H54 (cell line): ENCODE results near the gene STXBP5L.
"Not testable (repeated sequence)": the region's sequence is repeated elsewhere in the genome, so short reads cannot be mapped to it uniquely, and the experiment has no call there.

Source experiments
- DNase-seq: peaks from one replicate; pipeline ENCODE4 v3.0.0; 2011; ENCODE audit warnings: low spot score, mixed read lengths; ENCODE audit not compliant: insufficient read length
- FAIRE-seq: peaks from 3 replicates; lab custom pipeline; 2011; peaks lifted over from hg19 to GRCh38; lab: Jason Lieb, UNC
- POLR2A ChIP-seq: IDR thresholded peaks from 2 replicates; pipeline ENCODE4 v1.6.1; 2011; ENCODE audit warnings: low read depth, mild to moderate bottlenecking, low read length

The STXBP5L gene

DNA sequence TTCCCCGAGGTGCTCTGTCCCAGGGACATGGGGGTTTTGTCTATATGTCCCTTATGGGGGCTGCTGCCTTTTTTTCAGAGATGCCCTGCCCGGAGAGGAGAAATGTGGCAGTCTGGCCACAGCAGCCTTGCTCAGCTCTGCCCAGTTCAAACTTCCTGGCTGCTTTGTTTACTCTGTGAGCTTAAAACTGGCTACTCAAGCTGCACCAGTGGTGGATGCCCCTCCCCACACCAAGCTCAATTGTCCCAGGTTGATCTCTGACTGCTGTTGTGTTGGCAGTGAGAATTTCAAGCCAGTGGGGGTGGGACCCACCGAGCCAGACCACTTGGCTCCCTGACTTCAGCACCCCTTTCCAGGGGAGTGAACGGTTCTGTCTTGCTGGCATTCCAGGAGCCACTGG is 188.9 kb downstream of the STXBP5L start:
- DNase-seq = no peak
- FAIRE-seq = no peak
- TF ChIP-seq POLR2A = no peak

DNA sequence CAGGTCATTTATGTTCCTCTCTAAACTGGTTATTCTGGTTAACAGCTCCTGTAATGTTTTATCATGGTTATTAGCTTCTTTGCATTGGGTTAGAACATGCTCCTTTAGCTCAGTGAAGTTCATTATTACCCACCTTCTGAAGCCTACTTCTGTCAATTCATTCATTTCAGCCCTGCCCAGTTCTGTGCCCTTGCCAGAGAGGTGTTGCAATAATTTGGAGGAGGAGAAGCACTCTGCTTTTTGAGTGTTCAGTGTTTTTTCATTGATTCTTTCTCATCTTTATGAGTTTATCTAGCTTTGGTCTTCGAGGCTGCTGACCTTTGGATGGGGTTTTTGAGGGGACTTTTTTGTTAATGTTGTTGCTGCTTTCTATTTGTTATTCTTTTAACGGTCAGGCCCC is 203.1 kb downstream of the STXBP5L start:
- FAIRE-seq, DNase-seq: not testable (repeated sequence)

DNA sequence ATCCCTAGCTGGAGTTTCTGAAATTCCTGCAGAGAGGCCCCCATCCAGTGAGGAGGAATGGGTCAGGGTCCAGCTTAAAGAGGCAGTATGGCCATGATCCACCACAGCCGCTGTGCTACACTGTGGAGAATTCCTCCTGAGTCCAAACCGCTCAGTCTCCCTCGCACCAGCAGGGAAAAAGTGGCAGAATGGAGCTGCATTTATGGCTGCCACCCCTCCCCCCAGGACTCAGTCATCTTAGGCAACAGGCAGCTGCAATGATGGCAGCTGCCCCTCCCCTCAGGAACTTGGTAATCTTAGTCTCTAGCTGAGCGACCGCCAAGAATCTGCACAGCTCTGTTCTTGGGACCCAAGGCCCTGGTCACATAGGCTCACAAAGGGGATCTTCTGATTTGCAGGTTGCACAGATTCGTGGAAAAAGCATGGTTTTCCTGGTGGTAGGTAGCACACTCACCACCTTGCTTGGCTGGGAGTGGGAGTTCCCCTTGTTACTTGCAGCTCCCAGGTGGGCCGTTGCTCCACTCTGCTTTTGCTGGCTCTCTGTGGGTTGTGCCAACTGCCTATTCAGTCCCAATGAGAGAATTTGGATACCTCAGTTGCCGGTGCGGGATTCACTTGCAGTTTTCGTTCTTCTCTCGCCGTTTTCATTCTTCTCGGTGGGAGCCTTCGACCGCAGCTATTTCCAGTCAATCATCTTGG is 204.1 kb downstream of the STXBP5L start:
- TF ChIP-seq POLR2A = no peak
- no peak for DNase-seq
- FAIRE-seq = no peak

DNA sequence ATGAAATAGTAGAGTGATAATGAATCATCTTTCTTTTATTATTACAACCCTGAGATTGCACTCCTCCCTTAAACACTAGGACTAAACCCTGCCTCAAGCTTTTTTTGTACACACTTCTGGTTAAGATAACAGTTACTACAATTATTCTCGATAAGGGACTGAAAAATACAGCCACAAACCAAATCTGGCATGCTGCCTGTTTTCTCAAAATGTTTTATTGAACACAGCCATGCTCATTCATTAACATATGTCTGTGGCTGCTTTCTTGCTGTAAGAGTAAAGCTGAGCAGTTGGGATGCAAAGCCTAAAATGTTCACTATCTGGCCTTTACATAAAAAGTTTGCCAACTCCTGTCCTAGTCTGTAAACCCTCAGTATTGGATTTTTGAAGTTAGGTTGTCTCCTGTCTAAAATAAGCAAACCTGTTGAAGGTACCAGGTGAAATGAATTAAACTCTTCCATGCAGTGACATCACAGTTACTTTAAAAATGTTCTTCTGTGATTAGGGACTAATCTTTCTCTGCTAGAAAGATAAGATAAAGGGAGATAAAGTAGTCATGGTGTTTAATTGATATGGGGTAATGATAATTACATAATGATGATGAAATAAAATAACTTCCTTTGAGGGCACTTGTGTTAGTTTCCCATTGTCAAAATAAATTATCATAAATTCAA is 218.2 kb downstream of the STXBP5L start:
- TF ChIP-seq POLR2A = no peak
- no peak for FAIRE-seq
- no peak for DNase-seq

DNA sequence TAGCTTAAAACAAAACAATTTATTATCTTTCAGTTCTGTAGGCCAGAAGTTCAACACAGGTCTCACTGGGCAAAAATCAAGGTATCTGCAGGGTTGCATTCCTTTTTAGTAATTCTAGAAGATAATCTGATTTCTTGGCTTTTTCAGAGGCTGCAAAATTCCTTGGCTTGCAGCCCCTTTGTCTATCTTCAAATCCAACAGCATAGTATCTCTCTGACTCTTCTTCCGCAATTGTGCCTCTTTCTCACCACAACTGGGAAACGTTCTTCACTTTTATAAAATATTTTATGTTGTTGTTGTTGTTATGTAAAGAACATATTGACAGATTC is 218.7 kb downstream of the STXBP5L start:
- FAIRE-seq = no peak
- DNase-seq = no peak
- no peak for TF ChIP-seq POLR2A

DNA sequence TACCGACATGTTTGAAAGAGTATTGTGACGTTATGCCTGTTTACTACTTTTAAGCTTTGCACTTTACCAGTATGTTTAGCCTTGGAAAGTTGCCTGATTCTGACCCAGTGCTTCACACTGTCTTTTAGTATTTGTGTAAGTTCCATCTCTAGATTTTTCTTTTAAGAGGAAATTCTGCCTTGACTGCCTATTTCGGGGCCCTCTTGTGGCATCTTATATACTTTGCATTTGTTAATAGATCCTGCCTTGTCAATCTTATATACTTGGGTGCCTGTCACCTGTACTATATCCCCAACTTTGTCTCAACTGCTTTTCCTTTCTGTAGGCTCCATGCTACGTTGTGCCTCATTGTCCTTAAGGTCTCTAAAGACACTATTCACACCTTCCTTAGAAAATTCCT is 244.6 kb downstream of the STXBP5L start:
- DNase-seq = no peak
- FAIRE-seq = no peak
- no peak for TF ChIP-seq POLR2A

DNA sequence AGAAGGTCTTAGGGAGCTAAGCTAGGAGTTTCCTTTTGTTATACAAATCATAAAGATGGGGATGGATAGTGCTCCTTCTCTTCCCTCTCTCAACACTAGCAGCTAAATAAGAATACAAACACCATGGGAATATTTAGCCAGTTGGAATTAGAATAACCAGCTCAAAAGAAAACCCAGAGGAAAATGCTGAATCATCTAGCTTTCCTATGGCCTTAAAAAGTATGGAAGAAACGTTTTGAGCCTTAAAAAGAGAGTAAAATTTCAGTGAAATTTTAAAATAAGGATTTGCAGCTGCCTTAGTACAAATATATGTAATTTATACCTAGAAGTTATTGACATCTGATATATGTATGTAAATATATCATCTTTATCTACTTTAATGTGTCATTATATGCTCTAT is 245.8 kb downstream of the STXBP5L start:
- no peak for DNase-seq
- no peak for TF ChIP-seq POLR2A
- no peak for FAIRE-seq

DNA sequence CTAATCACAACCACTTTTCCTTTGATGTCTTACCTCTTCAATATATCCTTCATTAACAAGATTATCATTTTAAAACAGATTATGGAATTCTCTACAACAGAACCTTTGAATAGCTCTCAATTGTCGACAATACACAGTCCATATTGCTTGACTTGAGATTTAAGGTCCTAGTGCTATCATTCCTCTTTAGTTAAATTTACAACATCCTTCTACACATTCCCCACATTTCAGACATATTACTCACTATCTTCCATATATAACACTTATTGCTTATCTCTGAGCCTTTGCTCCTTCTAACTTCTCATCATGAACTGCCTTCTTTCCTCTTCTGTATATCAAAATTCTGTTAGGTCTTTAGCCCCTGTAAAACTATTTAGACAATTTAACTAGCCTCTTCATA is 247.0 kb downstream of the STXBP5L start:
- no peak for DNase-seq
- no peak for TF ChIP-seq POLR2A
- FAIRE-seq = peak; percentile 61

DNA sequence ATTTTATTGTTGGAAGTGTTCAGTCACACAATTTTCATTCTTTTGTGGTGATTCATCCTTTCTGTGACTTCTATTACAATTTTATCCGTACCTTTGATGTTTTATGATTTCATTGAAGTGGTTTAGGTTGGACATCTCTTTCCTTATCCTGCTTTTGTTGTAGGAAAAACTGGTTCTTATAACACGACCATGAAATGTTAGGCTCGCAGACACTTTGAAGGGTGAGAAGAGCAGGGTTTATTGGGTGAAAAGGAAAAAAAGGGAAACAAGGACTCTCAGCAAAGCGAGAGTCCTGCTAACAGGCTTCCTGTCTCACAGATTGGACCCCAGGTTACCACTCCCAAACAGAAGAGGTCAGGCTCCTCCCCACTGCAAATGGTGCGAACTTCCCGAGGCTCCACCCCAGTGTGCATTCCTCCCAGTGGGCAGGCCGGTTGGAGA is 257.4 kb downstream of the STXBP5L start:
- no peak for DNase-seq
- no peak for FAIRE-seq
- no peak for TF ChIP-seq POLR2A

DNA sequence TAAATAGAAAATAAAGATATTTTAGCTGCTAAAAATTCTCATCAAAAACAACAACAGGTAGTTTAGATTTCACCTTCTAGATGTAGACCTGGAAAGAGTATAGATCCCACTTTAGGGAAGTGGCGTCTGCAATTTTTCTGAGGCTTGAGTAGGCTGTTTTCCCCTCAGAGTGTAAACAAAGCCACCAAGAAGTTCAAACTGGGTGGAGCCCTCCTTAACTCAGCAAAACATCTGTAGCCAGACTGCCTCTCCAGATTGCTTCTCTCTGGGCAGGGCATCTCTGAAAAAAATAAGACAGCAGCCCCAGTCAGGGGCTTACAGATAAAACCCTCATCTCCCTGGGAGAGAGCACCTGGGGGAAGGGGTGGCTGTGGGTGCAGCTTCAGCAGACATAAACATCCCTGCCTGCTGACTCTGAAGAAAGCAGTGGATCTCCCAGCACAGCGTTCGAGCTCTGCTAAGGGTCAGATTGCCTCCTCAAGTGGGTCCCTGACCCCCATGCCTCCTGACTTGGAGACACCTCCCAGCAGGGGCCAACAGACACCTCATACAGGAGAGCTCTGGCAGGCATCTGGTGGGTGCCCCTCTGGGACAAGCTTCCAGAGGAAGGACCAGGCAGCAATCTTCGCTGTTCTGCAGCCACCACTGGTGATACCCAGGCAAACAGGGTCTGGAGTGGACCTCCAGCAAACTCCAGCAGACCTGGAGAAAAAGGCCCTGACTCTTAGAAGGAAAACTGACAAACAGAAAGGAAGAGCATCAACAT is 259.6 kb downstream of the STXBP5L start:
- no peak for TF ChIP-seq POLR2A
- DNase-seq (no peak), FAIRE-seq (no peak)

DNA sequence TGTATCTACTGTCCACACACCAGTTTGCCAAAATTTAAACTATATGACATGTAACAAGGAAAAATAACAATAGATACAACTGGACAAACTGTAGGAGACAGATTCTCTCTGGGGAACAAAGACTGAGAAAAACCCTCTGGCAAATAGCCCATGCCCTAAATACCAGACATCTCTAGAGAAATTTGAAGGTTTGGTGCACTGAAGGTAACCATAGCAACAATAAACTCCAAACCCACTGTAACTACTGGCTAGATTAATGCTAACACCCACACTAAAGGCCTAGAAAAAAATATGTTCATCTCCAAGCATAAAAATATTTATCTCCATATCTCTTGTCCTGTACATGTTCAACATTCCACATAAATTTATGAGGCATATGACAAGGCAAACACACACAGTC is 267.1 kb downstream of the STXBP5L start:
- TF ChIP-seq POLR2A = no peak
- FAIRE-seq (no peak), DNase-seq (no peak)

DNA sequence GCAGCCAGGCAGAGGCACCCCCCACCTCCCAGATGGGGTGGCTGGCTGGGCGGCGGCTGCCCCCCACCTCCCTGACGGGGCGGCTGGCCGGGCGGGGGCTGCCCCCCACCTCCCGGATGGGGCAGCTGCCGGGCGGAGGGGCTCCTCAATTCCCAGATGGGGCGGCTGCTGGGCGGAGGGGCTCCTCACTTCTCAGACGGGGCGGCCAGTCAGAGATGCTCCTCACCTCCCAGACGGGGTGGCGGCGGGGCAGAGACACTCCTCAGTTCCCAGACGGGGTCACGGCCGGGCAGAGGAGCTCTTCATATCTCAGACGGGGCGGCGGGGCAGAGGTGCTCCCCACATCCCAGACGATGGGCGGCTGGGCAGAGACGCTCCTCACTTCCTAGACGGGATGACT is 282.6 kb downstream of the STXBP5L start:
- FAIRE-seq = not testable (repeated sequence)

DNA sequence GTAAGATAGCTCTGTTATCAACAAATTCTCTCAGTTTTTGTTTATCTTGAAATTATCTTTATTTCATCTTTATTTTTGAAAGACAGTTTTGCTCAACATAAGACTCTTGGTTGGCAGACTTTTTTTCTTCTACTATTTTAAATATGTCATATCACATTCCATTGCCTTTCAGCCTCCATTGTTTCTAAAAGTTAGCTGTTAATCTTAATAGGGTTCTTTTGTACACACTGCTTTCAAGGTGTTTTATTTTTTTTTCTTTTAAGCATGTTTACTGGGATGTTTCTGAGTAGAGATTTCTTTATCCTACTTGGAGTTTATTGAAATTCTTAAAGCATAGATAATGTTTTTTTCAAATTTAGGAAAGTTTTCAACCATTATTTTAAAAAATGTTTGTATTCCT is 294.6 kb downstream of the STXBP5L start:
- TF ChIP-seq POLR2A = no peak
- FAIRE-seq (no peak), DNase-seq (no peak)

More for the DNA sequence above, 282.6 kb downstream of the STXBP5L start:
- DNase-seq = not testable (repeated sequence)

DNA sequence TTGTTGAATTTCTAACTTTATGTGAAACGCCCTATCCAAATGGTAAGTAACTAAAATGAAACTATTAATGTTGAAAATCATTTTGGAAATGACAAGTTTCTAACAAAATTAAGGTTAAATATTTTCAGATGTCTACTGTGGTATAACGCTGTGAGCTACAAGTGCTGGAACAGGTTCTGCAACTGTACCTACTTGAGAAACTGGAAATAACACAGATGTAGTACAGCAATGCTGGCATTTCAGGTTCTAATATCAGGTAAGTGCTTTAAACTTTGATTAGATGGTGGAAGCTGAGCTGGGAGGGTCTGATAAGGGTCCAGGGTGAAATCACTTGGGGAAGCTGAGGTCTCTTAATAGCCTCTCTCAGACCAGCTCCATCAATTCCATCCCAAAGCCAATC is 315.1 kb downstream of the STXBP5L start:
- TF ChIP-seq POLR2A = no peak
- DNase-seq (no peak), FAIRE-seq (no peak)
